ENCODE data around the gene PLB1.

DNA sequence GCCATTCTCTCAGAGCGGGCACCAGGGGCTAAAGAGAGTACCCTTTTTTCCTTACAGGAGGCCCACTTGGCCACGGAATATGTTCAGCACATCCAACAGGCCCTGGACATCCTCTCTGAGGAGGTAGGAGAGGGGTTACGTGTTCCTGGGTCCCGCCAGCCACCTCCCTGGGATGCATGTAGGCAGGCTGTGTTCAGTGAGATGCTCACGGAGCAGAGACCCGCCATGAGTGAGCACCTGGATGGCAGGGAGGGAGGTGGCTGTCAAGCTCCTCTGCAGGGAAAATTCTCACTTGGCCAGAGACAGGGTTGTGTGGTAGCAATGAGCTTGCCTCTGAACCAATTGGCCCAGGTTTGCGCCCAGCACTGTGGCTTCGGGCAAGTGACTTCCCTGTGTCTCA is 132.6 kb downstream of the PLB1 start:
- TF ChIP-seq, protein P1, sequence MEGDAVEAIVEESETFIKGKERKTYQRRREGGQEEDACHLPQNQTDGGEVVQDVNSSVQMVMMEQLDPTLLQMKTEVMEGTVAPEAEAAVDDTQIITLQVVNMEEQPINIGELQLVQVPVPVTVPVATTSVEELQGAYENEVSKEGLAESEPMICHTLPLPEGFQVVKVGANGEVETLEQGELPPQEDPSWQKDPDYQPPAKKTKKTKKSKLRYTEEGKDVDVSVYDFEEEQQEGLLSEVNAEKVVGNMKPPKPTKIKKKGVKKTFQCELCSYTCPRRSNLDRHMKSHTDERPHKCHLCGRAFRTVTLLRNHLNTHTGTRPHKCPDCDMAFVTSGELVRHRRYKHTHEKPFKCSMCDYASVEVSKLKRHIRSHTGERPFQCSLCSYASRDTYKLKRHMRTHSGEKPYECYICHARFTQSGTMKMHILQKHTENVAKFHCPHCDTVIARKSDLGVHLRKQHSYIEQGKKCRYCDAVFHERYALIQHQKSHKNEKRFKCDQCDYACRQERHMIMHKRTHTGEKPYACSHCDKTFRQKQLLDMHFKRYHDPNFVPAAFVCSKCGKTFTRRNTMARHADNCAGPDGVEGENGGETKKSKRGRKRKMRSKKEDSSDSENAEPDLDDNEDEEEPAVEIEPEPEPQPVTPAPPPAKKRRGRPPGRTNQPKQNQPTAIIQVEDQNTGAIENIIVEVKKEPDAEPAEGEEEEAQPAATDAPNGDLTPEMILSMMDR (IDR thresholded peaks at IDR 0.05; ENCODE audit: low read length), result no peak
- no peak for TF ChIP-seq EZH2 (optimal IDR thresholded peaks at IDR 0.05; ENCODE audit: low read depth, low read length)

All from MM.1S (cell line).